Activated T-helper 2 cell treated with anti-CD3 and anti-CD28 coated beads, Interferon-gamma antibody, Interleukin-2, Interleukin-4, amounts not matched to agents 10 μg/mL and 5 μg/mL and 100 μg/mL, durations not matched to agents 14 hours and 24 hours and 36 hours (primary cell): ENCODE data around the gene EFCAB5. TPM values are rescaled to one million over a fixed set of nuclear protein-coding genes. Genes with fewer than 3 reads are reported as not detected.
"Not testable (repeated sequence)": the region's sequence is repeated elsewhere in the genome, so short reads cannot be mapped to it uniquely, and the experiment has no call there.

Source experiments
- DNase-seq: peaks from one replicate; pipeline ENCODE4 v3.0.0; 2021; ENCODE audit warnings: low spot score
- H3K27ac Mint-ChIP-seq: one replicate; pipeline ENCODE4 v1.8.0; 2021; ENCODE audit warnings: mixed read lengths
- H3K27me3 Mint-ChIP-seq: one replicate; pipeline ENCODE4 v1.8.0; 2021; ENCODE audit warnings: low read depth, mixed read lengths
- H3K36me3 Mint-ChIP-seq: one replicate; pipeline ENCODE4 v1.8.0; 2021; ENCODE audit warnings: low read depth, mixed read lengths
- H3K4me1 Mint-ChIP-seq: one replicate; pipeline ENCODE4 v1.8.0; 2021; ENCODE audit warnings: low read depth, mixed read lengths
- H3K4me3 Mint-ChIP-seq: one replicate; pipeline ENCODE4 v1.8.0; 2021; ENCODE audit warnings: low read depth, mild to moderate bottlenecking, moderate library complexity, mixed read lengths
- H3K9me3 Mint-ChIP-seq: one replicate; pipeline ENCODE4 v1.8.0; 2021; ENCODE audit warnings: mixed read lengths
- intact Hi-C: fragments of 100-400 bp; cut with micrococcal nuclease; formaldehyde crosslinking; loops from one replicate; pipeline ENCODE4 v1.15.1; 2023
- total RNA-seq: library from RNA; stranded (reverse); gene quantifications from 2 replicates; pipeline ENCODE4 v1.2.3, GENCODE V29; 2022

Gene EFCAB5
- total RNA-seq, 1 donor from 2014 or later = 0.94 TPM

- intact Hi-C loops = no loop called here
- Mint-ChIP-seq H3K4me3 (no peak overlapping the region), H3K27ac (no peak overlapping the region), H3K36me3 (no peaks in the 10 kb centered on the region), H3K4me1 (peaks cover 5% of the 10 kb centered on the region), H3K9me3 (no peaks in the 10 kb centered on the region), H3K27me3 (peaks cover 8% of the 10 kb centered on the region)
- DNase-seq = no peak
These were observed 58.7 kb downstream of the EFCAB5 start for GRCh38 chr17:30000001-30000754.

GRCh38 chr17:30000755-30001257, 59.4 kb downstream of the EFCAB5 start:
- H3K4me1 Mint-ChIP-seq = peaks cover 5% of the 10 kb centered on the region
- no peaks in the 10 kb centered on the region for H3K9me3 Mint-ChIP-seq
- DNase-seq = no peak
- H3K27me3 Mint-ChIP-seq = peaks cover 8% of the 10 kb centered on the region
- H3K36me3 Mint-ChIP-seq = no peaks in the 10 kb centered on the region
- no peak overlapping the region for H3K27ac Mint-ChIP-seq
- intact Hi-C loops = no loop called here
- no peak overlapping the region for H3K4me3 Mint-ChIP-seq

GRCh38 chr17:30002088-30002487, 60.7 kb downstream of the EFCAB5 start:
- H3K36me3 Mint-ChIP-seq = no peaks in the 10 kb centered on the region
- H3K27ac Mint-ChIP-seq = no peak overlapping the region
- H3K4me3 Mint-ChIP-seq = no peak overlapping the region
- H3K4me1 Mint-ChIP-seq = peaks cover 5% of the 10 kb centered on the region
- no peak for DNase-seq
- peaks cover 8% of the 10 kb centered on the region for H3K27me3 Mint-ChIP-seq
- intact Hi-C loops = no loop called here
- H3K9me3 Mint-ChIP-seq = no peaks in the 10 kb centered on the region

GRCh38 chr17:30005709-30006320, 64.4 kb downstream of the EFCAB5 start:
- Mint-ChIP-seq H3K9me3 (no peaks in the 10 kb centered on the region), H3K27me3 (no peaks in the 10 kb centered on the region), H3K4me1 (peaks cover 3% of the 10 kb centered on the region), H3K27ac (no peak overlapping the region), H3K36me3 (no peaks in the 10 kb centered on the region), H3K4me3 (no peak overlapping the region)
- intact Hi-C loops = no loop called here
- no peak for DNase-seq

GRCh38 chr17:30011934-30012333, 70.5 kb downstream of the EFCAB5 start:
- H3K9me3 Mint-ChIP-seq, H3K27ac Mint-ChIP-seq, H3K27me3 Mint-ChIP-seq, H3K36me3 Mint-ChIP-seq, H3K4me3 Mint-ChIP-seq, intact Hi-C loops, DNase-seq, H3K4me1 Mint-ChIP-seq: not testable (repeated sequence)

- Mint-ChIP-seq H3K36me3 (no peaks in the 10 kb centered on the region), H3K4me3 (no peak overlapping the region), H3K27ac (no peak overlapping the region), H3K27me3 (peaks cover 6% of the 10 kb centered on the region), H3K9me3 (no peaks in the 10 kb centered on the region), H3K4me1 (no peaks in the 10 kb centered on the region)
- DNase-seq = no peak
- intact Hi-C loops = loop anchor here (1.0 to 5.0 kb wide), 2 partner anchors 214 to 440 kb away; no protein-coding TSS in a partner anchor
These were observed 80.4 kb downstream of the EFCAB5 start for GRCh38 chr17:30021708-30022317.

GRCh38 chr17:30025325-30025724, 83.9 kb downstream of the EFCAB5 start:
- H3K9me3 Mint-ChIP-seq, H3K36me3 Mint-ChIP-seq, intact Hi-C loops, DNase-seq, H3K4me1 Mint-ChIP-seq, H3K27ac Mint-ChIP-seq, H3K27me3 Mint-ChIP-seq, H3K4me3 Mint-ChIP-seq: not testable (repeated sequence)

GRCh38 chr17:30027676-30028075, 86.2 kb downstream of the EFCAB5 start:
- no peaks in the 10 kb centered on the region for H3K9me3 Mint-ChIP-seq
- no peaks in the 10 kb centered on the region for H3K36me3 Mint-ChIP-seq
- peaks cover 5% of the 10 kb centered on the region for H3K27me3 Mint-ChIP-seq
- no peak for DNase-seq
- H3K4me1 Mint-ChIP-seq = no peaks in the 10 kb centered on the region
- H3K27ac Mint-ChIP-seq = no peak overlapping the region
- no peak overlapping the region for H3K4me3 Mint-ChIP-seq
- intact Hi-C loops = loop anchor here (2.0 kb wide), 1 partner anchor 65 kb away; no protein-coding TSS in a partner anchor

GRCh38 chr17:30031214-30031869, 89.9 kb downstream of the EFCAB5 start:
- no peaks in the 10 kb centered on the region for H3K4me1 Mint-ChIP-seq
- no peak for DNase-seq
- intact Hi-C loops = no loop called here
- no peaks in the 10 kb centered on the region for H3K36me3 Mint-ChIP-seq
- H3K4me3 Mint-ChIP-seq = no peak overlapping the region
- H3K9me3 Mint-ChIP-seq = no peaks in the 10 kb centered on the region
- H3K27me3 Mint-ChIP-seq = peaks cover 14% of the 10 kb centered on the region
- H3K27ac Mint-ChIP-seq = no peak overlapping the region

- Mint-ChIP-seq H3K4me3 (no peak overlapping the region), H3K27me3 (peaks cover 11% of the 10 kb centered on the region), H3K27ac (no peak overlapping the region), H3K4me1 (no peaks in the 10 kb centered on the region), H3K36me3 (no peaks in the 10 kb centered on the region), H3K9me3 (no peaks in the 10 kb centered on the region)
- DNase-seq = no peak
- intact Hi-C loops = no loop called here
These were observed 93.9 kb downstream of the EFCAB5 start for GRCh38 chr17:30035369-30035768.

GRCh38 chr17:30040719-30041518, 99.5 kb downstream of the EFCAB5 start:
- H3K4me1 Mint-ChIP-seq, DNase-seq, H3K27ac Mint-ChIP-seq, H3K4me3 Mint-ChIP-seq, H3K36me3 Mint-ChIP-seq, intact Hi-C loops: not testable (repeated sequence)
- Mint-ChIP-seq H3K27me3 (peaks cover 15% of the 10 kb centered on the region), H3K9me3 (peaks cover 10% of the 10 kb centered on the region)

- Mint-ChIP-seq H3K9me3 (peaks cover 10% of the 10 kb centered on the region), H3K27me3 (peaks cover 15% of the 10 kb centered on the region), H3K4me1 (peaks cover 4% of the 10 kb centered on the region), H3K36me3 (no peaks in the 10 kb centered on the region), H3K27ac (no peak overlapping the region), H3K4me3 (no peak overlapping the region)
- DNase-seq = no peak
- intact Hi-C loops = no loop called here
These were observed 100.1 kb downstream of the EFCAB5 start for GRCh38 chr17:30041551-30041950.
